ENCODE results near the gene STUM.

STUM gene

GRCh38 chr1:226534098-226534497 lies 14.5 kb upstream of the STUM start:
- no peak for DNase-seq

- no peak for DNase-seq
Measured at GRCh38 chr1:226534645-226535044, 13.9 kb upstream of the STUM start.

DNA sequence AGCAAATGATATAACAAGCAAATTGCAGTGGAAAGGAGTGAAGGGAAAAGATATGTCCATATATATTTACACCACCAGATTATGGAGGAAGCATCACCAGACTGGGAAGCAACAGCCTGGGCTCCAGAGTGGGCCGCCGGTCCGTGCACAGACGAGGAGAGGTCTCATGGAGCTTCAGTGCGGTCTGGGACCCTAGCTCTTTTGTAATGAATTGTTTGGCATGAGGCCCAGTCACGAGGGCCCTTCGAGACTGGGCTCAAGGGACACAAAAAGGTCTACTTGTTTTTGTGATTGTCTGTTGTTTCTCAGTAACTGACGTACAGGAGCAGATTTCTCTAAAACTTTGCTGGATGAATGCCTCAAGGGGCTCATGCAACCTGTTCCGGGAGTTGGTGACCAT lies 12.9 kb upstream of the STUM start:
- DNase-seq, result no peak

GRCh38 chr1:226541231-226541630 lies 7.3 kb upstream of the STUM start:
- DNase-seq, result no peak

DNA sequence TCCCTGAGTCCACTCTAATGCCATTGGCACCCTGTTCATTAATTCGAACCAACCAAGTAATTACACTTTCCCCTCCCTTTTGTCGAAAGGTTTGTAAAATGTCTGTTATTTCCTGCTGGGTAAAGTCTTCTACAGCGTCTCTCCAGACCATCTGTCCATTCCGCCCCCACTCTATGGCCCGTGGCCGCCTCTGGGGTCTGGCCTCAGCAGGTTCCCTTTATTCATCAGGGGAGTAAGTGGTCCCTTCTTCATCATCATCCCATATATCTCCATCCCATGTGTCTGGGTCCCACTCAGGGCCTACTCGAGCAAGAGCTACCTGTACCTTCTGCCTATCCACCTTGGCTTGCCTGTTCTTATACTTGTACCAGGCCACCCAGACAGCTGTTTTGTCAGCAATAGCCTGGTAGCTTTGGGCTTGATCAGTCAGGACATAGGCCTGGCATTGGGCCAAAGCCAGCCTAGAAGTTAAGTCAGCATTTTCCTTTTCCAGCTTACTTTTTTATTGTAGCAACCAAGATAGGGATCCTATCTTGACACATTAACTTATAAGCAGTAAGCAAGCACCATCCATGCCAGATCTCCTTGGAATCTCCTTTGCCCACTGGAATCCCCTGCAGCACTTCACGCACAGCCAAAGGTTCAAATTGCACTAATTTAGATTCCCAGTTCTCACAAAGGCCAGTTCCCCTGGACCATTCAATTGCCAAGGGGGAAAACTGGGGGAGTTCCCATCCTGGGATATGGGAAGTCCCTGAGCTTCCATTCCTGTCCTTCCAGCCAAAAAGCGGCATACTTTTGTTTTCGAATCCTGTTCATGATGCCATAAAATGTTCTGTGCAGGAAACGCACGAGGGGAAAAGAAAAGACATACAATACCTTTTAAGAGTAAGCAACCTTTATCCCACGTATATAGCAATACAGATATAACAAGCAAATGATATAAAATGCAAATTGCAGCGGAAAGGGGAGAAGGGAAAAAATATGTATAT lies 6.6 kb upstream of the STUM start:
- peak; percentile 24 for DNase-seq

DNA sequence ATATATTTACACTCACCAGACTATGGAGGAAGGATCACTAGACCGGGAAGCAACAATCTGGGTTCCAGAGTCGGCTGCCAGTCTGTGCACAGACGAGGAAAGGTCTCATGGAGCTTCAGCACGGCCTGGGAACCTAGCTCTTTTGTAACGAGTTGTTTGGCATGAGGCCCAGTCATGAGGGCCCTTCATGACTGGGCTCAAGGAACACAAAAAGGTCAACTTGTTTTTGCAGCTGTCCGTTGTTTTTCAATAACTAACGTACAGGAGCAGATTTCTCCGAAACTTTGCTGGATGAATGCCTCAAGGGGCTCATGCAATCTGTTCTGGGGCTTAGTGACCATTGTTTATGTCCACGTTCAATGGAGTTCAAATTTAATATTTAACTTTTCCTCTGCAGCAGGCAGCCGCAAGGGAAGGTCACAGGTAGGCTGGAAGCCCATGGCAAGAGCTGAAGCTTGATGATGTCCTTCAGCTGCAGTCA lies 5.9 kb upstream of the STUM start:
- peak; percentile 62 for DNase-seq

DNA sequence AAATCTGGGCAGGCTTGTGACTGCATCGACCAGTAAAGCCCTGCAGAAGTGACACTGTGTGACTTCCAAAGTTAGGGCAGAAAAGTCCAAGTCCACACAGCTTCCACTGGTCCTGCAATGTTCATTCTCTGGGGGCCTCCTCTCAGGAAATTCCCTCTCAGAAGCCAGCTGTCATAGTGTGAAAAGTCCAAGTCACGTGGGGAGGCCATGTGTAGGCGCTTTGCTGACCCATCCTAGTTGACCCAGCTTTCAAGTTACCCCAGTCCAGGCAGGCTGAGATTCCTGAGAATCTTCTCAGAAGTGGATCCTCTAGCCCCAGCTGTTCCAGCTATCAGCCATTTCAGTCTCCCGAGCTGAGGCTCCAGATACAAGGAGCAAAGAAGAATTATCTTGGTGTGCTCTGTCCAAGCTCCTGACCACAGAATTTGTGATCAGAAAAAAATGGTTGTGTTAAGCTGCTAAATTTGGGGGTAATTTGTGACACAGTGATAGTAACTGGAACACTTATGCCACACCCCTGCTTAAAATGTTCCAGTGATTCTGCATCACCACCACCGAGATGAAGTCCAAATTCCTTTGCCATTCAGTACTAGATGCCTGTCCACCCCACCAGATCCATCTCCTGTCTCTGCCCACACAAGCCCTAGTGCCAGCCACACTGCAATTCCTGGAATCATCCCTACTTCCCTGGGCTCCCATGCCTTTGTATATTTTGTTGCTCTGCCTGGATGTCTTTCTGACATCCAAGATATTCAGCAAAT lies 2.5 kb upstream of the STUM start:
- no peak for DNase-seq

DNA sequence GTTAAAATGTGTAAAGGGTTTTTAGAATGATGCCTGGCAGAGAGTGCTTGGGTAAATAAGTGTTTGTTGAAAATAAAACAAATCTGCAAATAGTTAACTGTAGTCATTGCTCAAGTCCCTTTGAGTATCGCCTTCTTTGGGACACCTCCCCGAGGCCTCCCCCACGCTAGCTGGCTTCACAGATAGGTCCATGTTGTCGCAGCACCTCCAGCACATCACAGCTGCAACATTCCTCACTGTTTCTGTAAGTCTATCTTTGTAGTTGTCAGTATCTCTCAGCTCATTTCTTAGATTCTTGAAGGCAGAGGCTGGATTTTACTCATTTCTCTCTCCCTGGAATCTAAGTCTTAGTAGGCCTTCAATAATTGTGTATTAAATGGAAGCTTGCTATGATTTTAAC lies 1.6 kb upstream of the STUM start:
- no peak for DNase-seq

DNA sequence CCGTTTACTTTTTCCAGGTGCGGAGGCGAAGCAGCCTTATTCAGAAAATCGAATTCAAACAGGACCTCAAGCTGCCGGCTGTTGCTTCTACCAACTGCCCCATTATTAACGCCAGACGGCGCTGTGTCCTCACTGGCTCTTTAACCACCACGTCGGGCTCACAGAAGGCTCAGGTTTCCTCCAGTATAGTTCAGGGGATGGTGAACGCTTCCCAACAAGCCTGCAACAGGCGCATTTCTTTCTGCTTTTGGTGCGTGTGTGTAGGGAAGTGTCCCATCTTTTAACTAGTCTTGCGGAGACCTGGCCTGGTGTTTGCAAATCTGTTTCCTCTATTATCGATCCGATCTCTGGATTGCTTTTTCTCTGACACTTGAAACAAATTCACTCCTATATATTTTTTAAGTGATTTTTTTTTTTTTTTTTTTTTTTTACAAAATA lies 791 bp upstream of the STUM start:
- peak; percentile 82 for DNase-seq

DNA sequence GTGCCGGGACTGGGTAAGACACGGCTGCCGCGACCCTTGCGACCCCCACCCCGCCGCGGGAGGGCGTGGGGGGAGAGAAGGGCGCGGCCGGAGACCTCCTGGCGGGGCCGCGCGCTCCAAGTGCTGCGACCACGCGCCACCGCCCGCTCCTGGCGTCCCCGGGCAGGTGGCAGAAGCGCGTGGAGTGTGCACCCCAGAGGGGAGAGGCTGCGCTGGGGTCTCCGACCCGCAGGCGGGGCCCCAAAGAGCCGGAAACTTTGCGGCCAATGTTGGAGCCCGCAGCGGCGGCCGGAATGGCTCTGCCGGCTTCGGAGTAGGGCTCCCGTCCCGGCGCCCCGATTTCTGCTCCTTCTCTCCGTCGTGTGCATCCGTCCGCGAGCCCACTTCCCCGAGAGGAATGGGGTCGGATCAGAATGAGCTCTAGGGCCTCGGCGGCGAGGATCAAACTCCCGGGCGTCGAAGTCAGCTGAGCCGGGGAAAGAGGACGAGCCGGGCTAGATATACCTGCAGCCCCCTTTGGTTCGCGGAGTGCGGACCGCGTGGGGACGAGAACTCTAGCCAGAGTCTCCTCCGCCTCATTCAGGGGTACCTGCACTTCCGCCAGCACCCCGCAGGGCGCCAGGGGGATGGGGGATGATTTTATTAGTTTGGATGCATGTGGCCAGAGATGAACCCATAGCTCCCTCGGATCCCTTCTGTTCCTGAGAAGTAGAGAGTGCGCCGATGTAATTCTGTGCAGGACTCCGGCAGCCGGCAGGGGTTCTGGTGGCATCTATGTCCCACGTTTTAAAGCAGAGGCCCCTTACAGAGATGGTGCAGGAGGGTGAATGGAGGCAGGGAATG lies 751 bp downstream of the STUM start:
- no peak for DNase-seq

- DNase-seq, result peak; percentile 53
Measured at GRCh38 chr1:226549937-226550671, 1.5 kb downstream of the STUM start.

DNA sequence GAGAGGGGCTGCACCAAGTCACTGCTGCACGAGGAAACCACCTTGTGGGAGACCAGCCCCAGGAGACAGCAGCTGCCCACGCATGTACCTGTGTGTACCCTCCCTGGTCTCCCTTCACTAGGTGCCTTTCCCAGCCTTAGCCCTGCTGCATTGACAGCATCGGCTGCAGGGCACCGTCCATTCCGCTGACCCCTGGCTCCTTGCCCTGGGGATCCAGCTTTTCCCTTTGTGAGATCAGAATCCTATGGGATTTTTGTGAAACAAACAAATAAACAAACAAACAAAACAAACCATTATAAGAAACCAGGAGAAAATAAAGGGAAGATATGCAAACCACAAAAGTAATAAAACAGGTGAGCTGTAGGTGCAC lies 2.1 kb downstream of the STUM start:
- DNase-seq, result no peak

DNA sequence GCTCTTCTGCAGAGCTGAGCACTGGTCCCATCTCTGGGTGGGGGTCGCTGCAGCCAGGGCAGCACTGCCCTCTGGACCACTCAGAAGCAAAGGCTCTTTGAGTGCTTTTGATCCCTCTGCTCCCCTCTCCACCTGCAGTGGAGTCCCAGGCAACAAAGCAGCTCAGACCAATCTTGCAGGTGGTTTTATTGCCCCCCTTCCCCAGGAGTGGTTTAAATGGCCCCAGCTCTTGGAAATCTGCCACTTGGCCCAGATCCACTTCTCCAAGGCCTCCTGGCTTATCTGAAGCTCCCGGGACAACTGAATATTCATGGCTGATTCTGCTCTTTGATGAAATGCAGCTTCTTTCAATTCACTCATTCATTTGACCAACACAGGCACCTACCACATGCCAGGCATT lies 2.7 kb downstream of the STUM start:
- peak; percentile 82 for DNase-seq

- DNase-seq, result no peak
Measured at GRCh38 chr1:226552061-226552460, 3.5 kb downstream of the STUM start.

DNA sequence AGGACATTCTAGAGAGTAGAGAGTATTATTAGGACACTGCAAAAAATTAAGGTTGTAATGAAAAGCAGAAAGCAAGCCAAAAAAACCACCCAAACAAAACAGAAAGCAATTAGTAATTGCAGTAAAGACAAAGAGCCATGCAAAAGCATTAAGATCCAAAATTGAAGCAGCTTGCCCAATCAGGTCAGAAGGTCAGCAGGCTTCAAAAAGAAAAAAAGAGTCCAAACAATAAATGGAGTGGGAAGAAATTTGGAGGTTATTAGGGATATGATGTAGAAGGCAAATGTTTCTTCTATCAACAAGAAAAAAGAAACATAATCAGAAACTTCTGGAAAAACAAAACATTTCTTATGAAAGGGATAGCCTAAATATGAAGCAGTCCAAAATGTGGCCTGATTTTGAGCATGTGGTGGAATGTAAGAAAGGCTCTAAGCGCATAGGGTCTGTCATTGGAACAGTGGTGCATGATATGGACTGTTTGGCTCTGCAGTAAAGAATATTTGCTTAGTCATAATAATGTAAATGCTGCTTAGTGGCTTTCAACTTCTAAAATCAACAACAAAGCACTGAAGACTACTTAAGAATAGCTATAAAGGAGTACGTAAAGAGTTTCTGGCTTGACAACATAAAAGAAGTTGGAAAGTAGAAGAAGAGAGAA lies 4.8 kb downstream of the STUM start:
- DNase-seq, result no peak

- no peak for DNase-seq
Measured at GRCh38 chr1:226553924-226554282, 5.3 kb downstream of the STUM start.

- DNase-seq, result no peak
Measured at GRCh38 chr1:226555092-226555491, 6.5 kb downstream of the STUM start.

- no peak for DNase-seq
Measured at GRCh38 chr1:226557424-226557823, 8.9 kb downstream of the STUM start.

GRCh38 chr1:226558036-226558650 lies 9.6 kb downstream of the STUM start:
- no peak for DNase-seq

- DNase-seq, result no peak
Measured at GRCh38 chr1:226560243-226560642, 11.7 kb downstream of the STUM start.

GRCh38 chr1:226562989-226563388 lies 14.4 kb downstream of the STUM start:
- DNase-seq, result no peak
